ENCODE measurements around the gene SVOPL.

DNA sequence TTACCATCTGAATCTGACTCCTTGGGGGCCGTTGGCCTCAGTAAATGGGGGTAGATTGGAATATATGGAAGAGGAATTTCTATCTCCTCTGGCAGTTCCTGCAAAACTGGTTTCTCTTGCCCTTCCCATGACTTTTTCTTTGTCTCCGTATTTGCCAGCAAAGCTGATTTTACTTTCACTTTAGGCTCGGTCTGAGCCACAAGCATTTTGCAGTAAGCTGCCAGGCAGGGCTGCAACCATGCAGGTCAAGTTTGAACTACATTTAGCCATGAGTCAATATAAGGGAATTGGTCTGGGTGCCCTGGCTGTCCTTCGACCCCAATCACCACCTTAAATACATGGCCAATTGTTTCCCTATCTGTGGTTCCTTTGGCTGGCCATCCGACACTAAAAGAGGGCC is 136.8 kb downstream of the SVOPL start:
- TF ChIP-seq PHB2 (IDR thresholded peaks at IDR 0.05; ENCODE audit: low read depth) (no peak), MBD2 (IDR thresholded peaks at IDR 0.05; ENCODE audit: borderline replicate concordance, low read depth) (no peak), RFX5 (IDR thresholded peaks at IDR 0.05; ENCODE audit: low read depth, low read length) (no peak), STAG1 (CRISPR knock-in tag; IDR thresholded peaks at IDR 0.05; ENCODE audit: borderline replicate concordance) (no peak), POLR2A (conservative IDR thresholded peaks at IDR 0.05) (no peak), RCOR1 (IDR thresholded peaks at IDR 0.05; ENCODE audit: borderline replicate concordance in 1 of 2, low read depth in 2 of 2, low read length in 2 of 2) (no peak)
- TF ChIP-seq, protein P1, sequence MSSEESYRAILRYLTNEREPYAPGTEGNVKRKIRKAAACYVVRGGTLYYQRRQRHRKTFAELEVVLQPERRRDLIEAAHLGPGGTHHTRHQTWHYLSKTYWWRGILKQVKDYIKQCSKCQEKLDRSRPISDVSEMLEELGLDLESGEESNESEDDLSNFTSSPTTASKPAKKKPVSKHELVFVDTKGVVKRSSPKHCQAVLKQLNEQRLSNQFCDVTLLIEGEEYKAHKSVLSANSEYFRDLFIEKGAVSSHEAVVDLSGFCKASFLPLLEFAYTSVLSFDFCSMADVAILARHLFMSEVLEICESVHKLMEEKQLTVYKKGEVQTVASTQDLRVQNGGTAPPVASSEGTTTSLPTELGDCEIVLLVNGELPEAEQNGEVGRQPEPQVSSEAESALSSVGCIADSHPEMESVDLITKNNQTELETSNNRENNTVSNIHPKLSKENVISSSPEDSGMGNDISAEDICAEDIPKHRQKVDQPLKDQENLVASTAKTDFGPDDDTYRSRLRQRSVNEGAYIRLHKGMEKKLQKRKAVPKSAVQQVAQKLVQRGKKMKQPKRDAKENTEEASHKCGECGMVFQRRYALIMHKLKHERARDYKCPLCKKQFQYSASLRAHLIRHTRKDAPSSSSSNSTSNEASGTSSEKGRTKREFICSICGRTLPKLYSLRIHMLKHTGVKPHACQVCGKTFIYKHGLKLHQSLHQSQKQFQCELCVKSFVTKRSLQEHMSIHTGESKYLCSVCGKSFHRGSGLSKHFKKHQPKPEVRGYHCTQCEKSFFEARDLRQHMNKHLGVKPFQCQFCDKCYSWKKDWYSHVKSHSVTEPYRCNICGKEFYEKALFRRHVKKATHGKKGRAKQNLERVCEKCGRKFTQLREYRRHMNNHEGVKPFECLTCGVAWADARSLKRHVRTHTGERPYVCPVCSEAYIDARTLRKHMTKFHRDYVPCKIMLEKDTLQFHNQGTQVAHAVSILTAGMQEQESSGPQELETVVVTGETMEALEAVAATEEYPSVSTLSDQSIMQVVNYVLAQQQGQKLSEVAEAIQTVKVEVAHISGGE (CRISPR knock-in tag; IDR thresholded peaks at IDR 0.05), result no peak
- TF ChIP-seq, protein P2, sequence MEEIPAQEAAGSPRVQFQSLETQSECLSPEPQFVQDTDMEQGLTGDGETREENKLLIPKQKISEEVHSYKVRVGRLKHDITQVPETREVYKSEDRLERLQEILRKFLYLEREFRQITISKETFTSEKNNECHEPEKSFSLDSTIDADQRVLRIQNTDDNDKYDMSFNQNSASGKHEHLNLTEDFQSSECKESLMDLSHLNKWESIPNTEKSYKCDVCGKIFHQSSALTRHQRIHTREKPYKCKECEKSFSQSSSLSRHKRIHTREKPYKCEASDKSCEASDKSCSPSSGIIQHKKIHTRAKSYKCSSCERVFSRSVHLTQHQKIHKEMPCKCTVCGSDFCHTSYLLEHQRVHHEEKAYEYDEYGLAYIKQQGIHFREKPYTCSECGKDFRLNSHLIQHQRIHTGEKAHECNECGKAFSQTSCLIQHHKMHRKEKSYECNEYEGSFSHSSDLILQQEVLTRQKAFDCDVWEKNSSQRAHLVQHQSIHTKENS (CRISPR knock-in tag; IDR thresholded peaks at IDR 0.05), result no peak
- TF ChIP-seq, protein P3, sequence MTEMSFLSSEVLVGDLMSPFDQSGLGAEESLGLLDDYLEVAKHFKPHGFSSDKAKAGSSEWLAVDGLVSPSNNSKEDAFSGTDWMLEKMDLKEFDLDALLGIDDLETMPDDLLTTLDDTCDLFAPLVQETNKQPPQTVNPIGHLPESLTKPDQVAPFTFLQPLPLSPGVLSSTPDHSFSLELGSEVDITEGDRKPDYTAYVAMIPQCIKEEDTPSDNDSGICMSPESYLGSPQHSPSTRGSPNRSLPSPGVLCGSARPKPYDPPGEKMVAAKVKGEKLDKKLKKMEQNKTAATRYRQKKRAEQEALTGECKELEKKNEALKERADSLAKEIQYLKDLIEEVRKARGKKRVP (CRISPR knock-in tag; IDR thresholded peaks at IDR 0.05), result no peak
- TF ChIP-seq, protein P4, sequence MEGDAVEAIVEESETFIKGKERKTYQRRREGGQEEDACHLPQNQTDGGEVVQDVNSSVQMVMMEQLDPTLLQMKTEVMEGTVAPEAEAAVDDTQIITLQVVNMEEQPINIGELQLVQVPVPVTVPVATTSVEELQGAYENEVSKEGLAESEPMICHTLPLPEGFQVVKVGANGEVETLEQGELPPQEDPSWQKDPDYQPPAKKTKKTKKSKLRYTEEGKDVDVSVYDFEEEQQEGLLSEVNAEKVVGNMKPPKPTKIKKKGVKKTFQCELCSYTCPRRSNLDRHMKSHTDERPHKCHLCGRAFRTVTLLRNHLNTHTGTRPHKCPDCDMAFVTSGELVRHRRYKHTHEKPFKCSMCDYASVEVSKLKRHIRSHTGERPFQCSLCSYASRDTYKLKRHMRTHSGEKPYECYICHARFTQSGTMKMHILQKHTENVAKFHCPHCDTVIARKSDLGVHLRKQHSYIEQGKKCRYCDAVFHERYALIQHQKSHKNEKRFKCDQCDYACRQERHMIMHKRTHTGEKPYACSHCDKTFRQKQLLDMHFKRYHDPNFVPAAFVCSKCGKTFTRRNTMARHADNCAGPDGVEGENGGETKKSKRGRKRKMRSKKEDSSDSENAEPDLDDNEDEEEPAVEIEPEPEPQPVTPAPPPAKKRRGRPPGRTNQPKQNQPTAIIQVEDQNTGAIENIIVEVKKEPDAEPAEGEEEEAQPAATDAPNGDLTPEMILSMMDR (IDR thresholded peaks at IDR 0.05 in 2 of 3, conservative IDR thresholded peaks at IDR 0.05 in 1 of 3; ENCODE audit: insufficient read depth in 2 of 3, low read depth in 1 of 3, low read length in 3 of 3), result no peak

Data from K562 (cell line).